OCI-LY1 (cell line): Measurements from ENCODE around the gene FBXO10.

Experiments used
- EZH2 ChIP-seq: fragments of 200-600 bp; sonication (generic), shearing (Covaris generic); IDR thresholded peaks from 2 replicates; pipeline ENCODE4 v1.8.0; 2017; ENCODE audit warnings: borderline replicate concordance, mixed run types, mild to moderate bottlenecking, antibody characterized with exemption, low read length, moderate library complexity, mixed read lengths
- TF ChIP-seq, protein P1 (sequence below): fragments of 200-600 bp; sonication (generic), shearing (Covaris generic); IDR thresholded peaks from 2 replicates; pipeline ENCODE4 v1.5.1; 2017; ENCODE audit warnings: mild to moderate bottlenecking, antibody characterized with exemption, low read length, moderate library complexity, mixed read lengths

DNA sequence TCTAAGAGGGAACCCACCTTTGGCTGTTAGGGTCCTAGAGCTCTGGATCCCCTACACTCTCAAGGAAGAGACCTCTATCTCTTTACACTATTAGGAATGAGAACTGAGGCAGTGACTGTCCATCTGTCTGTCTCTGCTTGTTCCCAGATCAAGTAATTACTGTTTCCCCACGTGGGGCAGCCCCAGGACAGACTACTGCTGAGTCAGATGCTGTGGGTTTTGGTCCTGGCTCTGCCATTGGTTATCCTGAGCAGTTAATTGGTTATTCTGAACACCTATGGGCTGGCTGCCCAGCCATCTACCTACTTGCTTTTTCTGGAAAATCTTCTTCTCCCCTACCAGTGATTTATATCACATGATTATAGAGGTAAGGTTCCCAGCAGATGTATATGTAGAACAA, 33.3 kb downstream of the FBXO10 start:
- TF ChIP-seq, protein P1, sequence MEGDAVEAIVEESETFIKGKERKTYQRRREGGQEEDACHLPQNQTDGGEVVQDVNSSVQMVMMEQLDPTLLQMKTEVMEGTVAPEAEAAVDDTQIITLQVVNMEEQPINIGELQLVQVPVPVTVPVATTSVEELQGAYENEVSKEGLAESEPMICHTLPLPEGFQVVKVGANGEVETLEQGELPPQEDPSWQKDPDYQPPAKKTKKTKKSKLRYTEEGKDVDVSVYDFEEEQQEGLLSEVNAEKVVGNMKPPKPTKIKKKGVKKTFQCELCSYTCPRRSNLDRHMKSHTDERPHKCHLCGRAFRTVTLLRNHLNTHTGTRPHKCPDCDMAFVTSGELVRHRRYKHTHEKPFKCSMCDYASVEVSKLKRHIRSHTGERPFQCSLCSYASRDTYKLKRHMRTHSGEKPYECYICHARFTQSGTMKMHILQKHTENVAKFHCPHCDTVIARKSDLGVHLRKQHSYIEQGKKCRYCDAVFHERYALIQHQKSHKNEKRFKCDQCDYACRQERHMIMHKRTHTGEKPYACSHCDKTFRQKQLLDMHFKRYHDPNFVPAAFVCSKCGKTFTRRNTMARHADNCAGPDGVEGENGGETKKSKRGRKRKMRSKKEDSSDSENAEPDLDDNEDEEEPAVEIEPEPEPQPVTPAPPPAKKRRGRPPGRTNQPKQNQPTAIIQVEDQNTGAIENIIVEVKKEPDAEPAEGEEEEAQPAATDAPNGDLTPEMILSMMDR, result no peak
- no peak for TF ChIP-seq EZH2
